ENCODE results near the gene STK24.
"Not testable (repeated sequence)": the region's sequence is repeated elsewhere in the genome, so short reads cannot be mapped to it uniquely, and the experiment has no call there.

The STK24 gene

DNA sequence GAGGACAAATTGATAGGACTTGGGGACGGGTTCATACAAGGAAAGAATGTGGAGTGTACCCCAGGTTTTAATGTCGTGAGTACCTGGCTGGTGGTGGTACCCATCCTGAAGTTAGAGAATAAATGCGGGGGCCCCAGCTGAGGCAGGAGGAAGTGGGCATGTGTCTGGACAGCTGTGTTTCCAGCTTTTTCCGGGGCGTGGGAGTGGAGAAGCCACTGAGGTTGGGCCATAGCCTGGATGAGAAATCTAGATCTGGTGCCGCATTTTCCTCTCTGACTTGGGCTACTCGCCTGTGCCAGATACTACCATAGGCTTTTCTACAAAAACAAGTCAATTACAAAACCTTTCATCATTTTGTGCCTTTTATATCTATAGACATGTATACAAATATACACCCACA, 147.4 kb downstream of the STK24 start:
- DNase-seq, result no peak

GRCh38 chr13:98429081-98429480, 147.8 kb downstream of the STK24 start:
- DNase-seq, result no peak

- no peak for DNase-seq
Observed at GRCh38 chr13:98428256-98428966, 148.5 kb downstream of the STK24 start.

DNA sequence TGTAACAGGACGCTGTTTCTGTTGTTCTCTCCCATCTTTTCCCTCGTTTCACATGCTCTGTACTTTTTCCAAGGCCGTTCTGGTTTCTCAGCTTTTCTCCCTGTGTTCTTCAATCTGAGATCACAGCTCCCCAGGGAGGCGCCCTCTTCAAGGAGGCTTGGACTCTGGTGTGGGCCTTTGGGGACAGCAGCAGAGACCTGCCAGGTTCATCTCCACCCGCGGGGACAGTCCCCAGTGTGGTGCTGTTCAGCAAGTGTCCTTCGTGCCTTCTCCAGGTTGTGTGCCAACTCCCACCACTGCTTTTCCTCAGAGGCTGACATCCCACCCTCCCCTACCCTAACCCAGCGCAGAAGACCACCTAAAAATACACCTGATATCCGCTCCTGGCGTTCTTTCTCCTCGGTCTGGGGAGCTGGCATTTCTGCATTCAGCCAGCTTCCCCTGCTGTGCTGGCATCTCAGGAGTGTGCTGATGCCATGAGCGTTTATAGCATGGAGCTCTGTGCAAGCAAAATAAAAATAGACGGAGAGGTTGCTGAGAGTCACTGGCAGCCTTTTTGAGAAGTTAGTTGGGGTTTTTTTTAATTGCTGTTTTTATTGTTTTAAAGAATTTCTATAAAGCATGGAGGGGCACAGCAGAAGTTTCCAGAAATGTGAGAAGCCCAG, 149.4 kb downstream of the STK24 start:
- DNase-seq, result no peak

DNA sequence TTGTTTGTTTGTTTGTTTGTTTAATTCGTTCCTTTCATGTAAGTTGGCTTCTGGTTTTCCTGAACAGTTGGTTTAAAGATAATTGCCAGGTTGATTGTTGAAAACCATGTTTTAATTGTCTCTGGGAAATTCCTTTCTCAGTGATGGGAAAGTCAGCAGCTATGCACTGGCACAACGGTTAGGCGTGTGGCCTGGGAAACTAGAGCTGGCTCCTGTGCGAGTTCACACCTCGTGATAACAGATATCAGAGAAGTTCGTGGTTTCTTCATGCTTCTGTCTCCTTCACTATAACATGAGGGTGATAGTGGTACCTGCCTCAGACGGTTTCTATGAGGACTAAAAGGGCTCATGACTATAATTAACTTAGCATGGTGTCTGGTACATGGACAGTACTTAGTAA, 153.5 kb downstream of the STK24 start:
- DNase-seq, result no peak

DNA sequence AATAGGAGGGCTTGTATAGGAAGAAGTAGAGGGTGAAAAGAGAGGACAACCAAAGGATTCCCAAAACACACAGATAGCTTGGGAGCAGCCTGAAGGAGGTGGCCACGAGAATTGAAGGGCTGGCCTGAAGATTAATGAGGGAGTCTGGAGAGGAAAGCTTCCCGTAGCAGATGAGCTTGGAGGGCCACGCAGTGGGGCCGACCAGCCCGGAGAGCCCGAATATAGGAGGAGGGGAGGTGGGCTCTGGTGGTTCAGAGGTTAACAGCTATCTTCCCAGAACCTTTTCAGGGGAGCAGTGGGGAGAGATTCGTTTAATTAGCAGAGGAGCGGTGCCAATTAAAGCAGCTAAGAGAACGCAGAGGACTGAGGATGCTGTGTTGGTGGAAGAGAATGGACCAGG, 154.9 kb downstream of the STK24 start:
- DNase-seq, result no peak

GRCh38 chr13:98420554-98421175, 156.2 kb downstream of the STK24 start:
- DNase-seq, result no peak

GRCh38 chr13:98419786-98420553, 156.9 kb downstream of the STK24 start:
- no peak for DNase-seq

DNA sequence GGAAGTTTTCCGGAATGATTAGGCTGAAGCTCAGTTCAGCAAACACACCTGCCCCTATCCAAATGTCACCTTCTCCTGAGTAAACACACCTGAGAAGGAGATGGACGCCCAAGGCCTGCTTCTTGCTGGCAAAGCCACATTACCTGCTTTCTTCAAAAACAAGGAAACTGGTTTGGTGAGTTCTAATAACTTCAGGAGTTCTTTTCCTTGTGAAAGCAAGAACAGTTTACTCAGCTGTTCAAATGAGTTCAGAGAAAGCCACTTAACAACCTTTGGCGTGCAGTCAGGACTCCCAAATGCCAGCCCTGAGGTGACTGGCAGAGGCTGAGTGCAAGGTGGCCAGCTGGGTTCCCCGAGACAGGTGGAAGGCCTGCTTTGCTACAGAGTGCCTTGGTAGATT, 160.5 kb downstream of the STK24 start:
- DNase-seq, result no peak

DNA sequence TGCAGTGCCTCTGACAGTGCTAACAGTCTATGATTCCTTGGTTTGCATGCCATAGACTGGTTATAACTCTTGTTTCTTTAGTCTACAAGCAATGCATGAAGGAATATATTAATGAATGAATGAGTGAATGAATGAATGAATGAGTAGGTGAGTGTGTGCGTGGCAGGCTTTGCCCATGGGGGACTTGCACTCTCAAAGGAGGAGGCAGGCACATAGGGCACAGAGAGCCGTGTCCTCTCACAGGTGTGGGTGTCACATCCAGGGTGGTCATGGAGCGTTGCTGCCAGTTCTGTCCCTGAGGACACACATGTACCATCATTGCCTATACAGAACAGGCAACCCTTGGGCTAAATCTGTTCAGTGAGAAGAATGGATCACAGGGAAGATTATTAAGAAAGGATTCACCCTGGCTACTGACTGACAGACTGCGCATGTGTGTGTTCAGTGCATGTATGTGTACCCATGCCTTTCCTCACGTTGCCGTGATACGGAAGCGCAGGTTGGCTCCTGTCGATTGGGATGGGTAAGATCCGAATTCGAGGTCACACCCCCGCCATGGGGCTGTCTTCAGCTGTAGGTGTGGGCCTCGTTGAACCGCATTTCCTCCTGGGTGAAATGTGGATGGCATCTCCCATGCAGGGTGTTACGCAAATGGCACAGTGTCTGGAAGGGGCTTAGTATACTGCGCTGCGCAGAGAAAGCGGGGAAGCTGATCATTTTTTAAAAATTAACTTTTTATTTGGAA, 161.4 kb downstream of the STK24 start:
- no peak for DNase-seq

DNA sequence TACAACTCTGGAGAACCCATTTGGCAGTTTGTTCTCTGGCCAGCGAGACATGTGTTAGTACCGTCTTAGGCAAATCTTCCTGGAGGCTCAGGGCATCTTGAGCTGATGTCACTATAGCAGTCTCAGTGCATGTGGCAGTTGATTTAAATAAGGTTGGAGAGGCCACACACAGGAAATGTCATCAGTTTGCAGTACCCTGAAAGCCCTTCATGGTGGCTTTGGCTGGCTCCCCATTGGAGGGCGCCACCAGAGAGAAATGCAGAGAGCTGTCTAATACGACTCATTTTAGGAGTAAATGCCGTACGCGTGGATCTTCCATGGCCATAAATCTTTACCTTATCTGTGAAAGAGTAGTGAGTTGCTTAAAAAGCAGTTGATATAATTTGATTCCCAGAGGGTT, 163.1 kb downstream of the STK24 start:
- no peak for DNase-seq

- DNase-seq, result not testable (repeated sequence)
Observed at GRCh38 chr13:98413278-98413677, 163.6 kb downstream of the STK24 start.

DNA sequence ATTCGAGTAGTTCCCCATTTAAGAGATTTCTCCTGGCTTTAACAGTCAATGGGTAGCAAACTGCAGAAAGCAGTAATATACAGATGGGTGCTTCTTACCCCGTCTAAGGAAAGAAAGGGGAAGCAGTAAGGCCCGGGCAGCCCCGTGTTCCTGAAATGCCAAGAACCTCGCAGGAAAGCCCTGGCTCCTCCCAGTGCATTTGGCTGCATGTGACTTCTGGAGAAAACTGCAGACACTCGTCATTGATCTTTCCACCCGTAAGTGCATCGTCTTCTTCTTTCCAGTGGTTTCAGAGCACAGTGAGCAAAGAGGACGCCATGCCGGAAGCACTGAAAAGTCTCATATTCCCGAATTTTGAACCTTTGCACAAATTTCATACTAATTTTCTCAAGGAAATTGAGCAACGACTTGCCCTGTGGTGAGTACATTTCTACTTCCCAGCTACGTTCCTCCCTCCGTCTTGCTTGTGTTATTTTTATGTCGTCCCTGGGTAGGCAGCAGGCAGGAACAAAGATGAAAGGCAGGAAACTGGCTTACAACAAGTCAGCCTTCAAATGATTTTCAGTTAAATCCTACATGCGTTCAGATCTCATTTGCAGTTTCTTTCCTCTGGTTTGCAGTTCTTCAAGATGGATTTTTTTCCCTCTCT, 165.2 kb downstream of the STK24 start:
- DNase-seq, result no peak

- no peak for DNase-seq
Observed at GRCh38 chr13:98411013-98411412, 165.9 kb downstream of the STK24 start.

DNA sequence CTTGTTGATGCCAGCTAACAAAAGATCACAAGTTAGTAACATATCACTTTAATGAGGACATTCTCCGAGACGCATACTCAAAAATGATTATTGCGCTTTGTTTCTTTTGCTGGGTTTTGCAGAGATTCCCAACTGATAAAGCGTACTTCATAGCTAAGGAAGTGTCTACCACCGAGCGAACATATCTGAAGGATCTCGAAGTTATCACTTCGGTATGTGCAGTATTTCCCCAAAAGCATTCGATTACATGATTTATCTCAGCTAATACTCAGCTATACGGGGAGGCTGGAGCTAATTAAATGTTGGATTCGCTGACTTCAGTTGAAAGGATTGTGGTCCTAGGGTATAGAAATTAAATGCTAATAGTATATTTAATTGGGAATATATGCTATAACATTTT, 166.3 kb downstream of the STK24 start:
- no peak for DNase-seq

DNA sequence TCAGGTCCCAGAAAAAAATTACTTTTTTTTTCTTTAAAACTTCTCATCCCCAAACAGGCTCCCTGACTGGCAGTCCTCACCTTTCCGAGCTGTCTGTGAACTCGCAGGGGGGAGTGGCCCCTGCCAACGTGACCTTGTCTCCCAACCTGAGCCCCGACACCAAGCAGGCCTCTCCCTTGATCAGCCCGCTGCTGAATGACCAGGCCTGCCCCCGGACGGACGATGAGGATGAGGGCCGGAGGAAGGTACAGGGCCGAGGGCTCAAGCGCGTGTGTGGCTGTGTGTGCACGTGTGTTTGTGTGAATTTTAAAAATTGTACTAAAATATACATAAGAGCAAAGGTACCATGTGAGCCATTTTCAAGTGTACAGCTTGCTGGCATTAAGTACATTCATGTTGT, 167.6 kb downstream of the STK24 start:
- DNase-seq, result no peak

DNA sequence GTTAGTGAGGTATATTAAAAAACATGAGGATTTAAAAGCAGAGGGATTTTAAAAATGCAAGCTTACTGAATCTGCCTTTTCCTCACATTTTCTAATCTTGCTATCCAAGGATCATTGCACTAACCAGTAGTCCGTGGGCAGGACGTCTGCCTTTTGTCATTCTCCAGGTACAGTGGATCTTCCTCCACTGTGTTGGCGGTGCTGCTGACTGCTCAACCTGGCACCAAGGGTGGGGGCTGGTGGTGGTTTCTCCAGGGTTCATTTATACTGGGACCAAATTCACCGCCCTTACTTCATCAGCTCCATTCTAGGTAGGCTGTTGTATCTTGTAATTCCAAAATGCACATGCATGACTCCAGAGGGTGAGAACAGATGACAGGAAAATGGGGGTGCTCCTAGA, 169.3 kb downstream of the STK24 start:
- DNase-seq, result no peak

GRCh38 chr13:98406971-98407370, 169.9 kb downstream of the STK24 start:
- no peak for DNase-seq

- DNase-seq, result no peak
Observed at GRCh38 chr13:98406427-98406826, 170.5 kb downstream of the STK24 start.

GRCh38 chr13:98405690-98406344, 171.1 kb downstream of the STK24 start:
- DNase-seq, result no peak

DNA sequence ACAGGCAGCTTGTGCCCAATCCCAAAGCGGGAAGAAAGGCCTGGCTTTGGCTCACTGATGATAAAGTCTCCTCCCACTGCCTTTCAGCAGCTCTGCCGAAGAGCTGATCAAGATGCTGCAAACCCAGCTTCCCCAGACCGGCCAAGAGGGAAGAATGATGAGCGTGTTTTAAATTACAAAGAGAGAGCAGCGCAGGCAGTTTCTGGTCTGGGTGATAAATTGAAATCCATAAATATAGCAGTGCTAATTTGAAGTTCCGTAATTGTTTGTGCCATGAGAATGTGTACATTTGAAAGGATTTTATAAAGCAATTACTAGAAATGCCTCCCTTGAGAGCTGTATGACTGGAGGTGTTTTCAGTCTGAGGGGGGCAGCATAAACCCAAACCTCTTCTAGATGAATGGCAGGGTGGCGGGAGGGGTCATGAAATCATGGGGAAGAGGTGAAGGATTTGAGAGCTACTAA, 171.8 kb downstream of the STK24 start:
- DNase-seq, result no peak

GRCh38 chr13:98403076-98403475, 173.8 kb downstream of the STK24 start:
- DNase-seq, result no peak

Measured in stimulated activated CD4-positive, alpha-beta T cell treated with anti-CD3 and anti-CD28 coated beads, Interleukin-2, amount 100 ng/mL, for 24 hours (primary cell).